Mesenchymal stem cell (in vitro differentiated cells and primary cell): Measurements from ENCODE around the gene GPC3.

Source experiments
- DNase-seq: peaks from one replicate; pipeline ENCODE4 v3.0.0-alpha.2; 2013
- H2AFZ ChIP-seq: one replicate; pipeline ENCODE4 v1.6.1; 2013; ENCODE audit warnings: low read depth, mild to moderate bottlenecking, control low read depth, inconsistent platforms, low read length, moderate library complexity
- H2AK5ac ChIP-seq: 2 replicates; pipeline ENCODE4 v1.6.1; 2013; ENCODE audit warnings: low read length, moderate library complexity, mild to moderate bottlenecking, inconsistent platforms; ENCODE audit not compliant: severe bottlenecking
- H2BK120ac ChIP-seq: one replicate; pipeline ENCODE4 v1.6.1; 2013; ENCODE audit warnings: low read depth, mild to moderate bottlenecking, inconsistent platforms, low read length, moderate library complexity
- H2BK12ac ChIP-seq, 2 experiments: one replicate each; pipeline ENCODE4 v1.6.1; 2013; ENCODE audit warnings: inconsistent platforms in 2 of 2, low read length in 2 of 2, mild to moderate bottlenecking in 2 of 2, moderate library complexity in 2 of 2, control low read depth in 1 of 2
- H2BK15ac ChIP-seq: one replicate; pipeline ENCODE4 v1.6.1; 2013; ENCODE audit warnings: mild to moderate bottlenecking, low read depth, inconsistent platforms; ENCODE audit not compliant: poor library complexity, severe bottlenecking
- H2BK5ac ChIP-seq: 2 replicates; pipeline ENCODE4 v1.6.1; 2013; ENCODE audit warnings: low read depth, mild to moderate bottlenecking, low read length, control low read depth, inconsistent platforms; ENCODE audit not compliant: poor library complexity, severe bottlenecking
- H3K14ac ChIP-seq, 2 experiments: one replicate each; pipeline ENCODE4 v1.6.1; 2013; ENCODE audit warnings: inconsistent platforms in 2 of 2, low read length in 2 of 2, control low read depth in 1 of 2, mild to moderate bottlenecking in 1 of 2, moderate library complexity in 1 of 2
- H3K18ac ChIP-seq, 2 experiments: one replicate each; pipeline ENCODE4 v1.6.1; 2013; ENCODE audit warnings: inconsistent platforms in 2 of 2, low read length in 2 of 2, control low read depth in 1 of 2, low read depth in 1 of 2, mild to moderate bottlenecking in 1 of 2
- H3K23ac ChIP-seq, 2 experiments: one replicate each; pipeline ENCODE4 v1.6.1; 2013; ENCODE audit warnings: inconsistent platforms in 2 of 2, low read length in 2 of 2, mild to moderate bottlenecking in 2 of 2, moderate library complexity in 2 of 2, control low read depth in 1 of 2
- H3K27ac ChIP-seq: 2 replicates; pipeline ENCODE4 v1.5.1; 2013; ENCODE audit warnings: mild to moderate bottlenecking, moderate library complexity, low read length, control low read depth, inconsistent platforms; ENCODE audit not compliant: poor library complexity, severe bottlenecking
- H3K27me3 ChIP-seq, 2 experiments: 2 replicates each; pipeline versions ENCODE4 v1.6.1 to v1.7.0; 2013; ENCODE audit warnings: low read length in 2 of 2, mild to moderate bottlenecking in 2 of 2, moderate library complexity in 2 of 2, control low read depth in 1 of 2, inconsistent platforms in 1 of 2; ENCODE audit not compliant: control insufficient read depth in 1 of 2, insufficient read depth in 1 of 2
- H3K36me3 ChIP-seq, 2 experiments: 2 replicates each; pipeline versions ENCODE4 v1.6.1 to v1.7.0; 2013; ENCODE audit warnings: low read length in 2 of 2, control low read depth in 1 of 2, inconsistent platforms in 1 of 2, low read depth in 1 of 2, mild to moderate bottlenecking in 1 of 2; ENCODE audit not compliant: insufficient read depth in 2 of 2, control insufficient read depth in 1 of 2
- H3K4ac ChIP-seq, 2 experiments: one replicate each; pipeline ENCODE4 v1.6.1; 2013; ENCODE audit warnings: inconsistent platforms in 2 of 2, low read length in 2 of 2, mild to moderate bottlenecking in 2 of 2, moderate library complexity in 2 of 2, control low read depth in 1 of 2, low read depth in 1 of 2
- H3K4me1 ChIP-seq: 2 replicates; pipeline ENCODE4 v1.6.1; 2013; ENCODE audit warnings: low read depth, low read length, control low read depth; ENCODE audit not compliant: control insufficient read depth, insufficient read depth
- H3K4me2 ChIP-seq: 2 replicates; pipeline ENCODE4 v1.6.1; 2013; ENCODE audit warnings: low read length, mild to moderate bottlenecking, inconsistent platforms; ENCODE audit not compliant: poor library complexity, severe bottlenecking
- H3K4me3 ChIP-seq, 2 experiments: 2 replicates each; pipeline versions ENCODE4 v1.5.1 to v1.7.0; 2013; ENCODE audit warnings: low read length in 2 of 2, mild to moderate bottlenecking in 2 of 2, control low read depth in 1 of 2, low read depth in 1 of 2; ENCODE audit not compliant: insufficient read depth in 1 of 2
- H3K79me1 ChIP-seq: replicated peaks from 2 replicates; pipeline ENCODE4 v1.6.1; 2013; ENCODE audit warnings: mild to moderate bottlenecking, control low read depth, low read length, inconsistent platforms; ENCODE audit not compliant: poor library complexity, severe bottlenecking
- H3K9ac ChIP-seq: 2 replicates; pipeline ENCODE4 v1.7.0; 2013; ENCODE audit warnings: mild to moderate bottlenecking, low read length, moderate library complexity
- H3K9me3 ChIP-seq: 2 replicates; pipeline ENCODE4 v1.7.0; 2013; ENCODE audit warnings: mild to moderate bottlenecking, low read length; ENCODE audit not compliant: control insufficient read depth
- H4K8ac ChIP-seq: one replicate; pipeline ENCODE4 v1.6.1; 2013; ENCODE audit warnings: inconsistent platforms, mild to moderate bottlenecking, low read length, moderate library complexity
- H4K91ac ChIP-seq: one replicate; pipeline ENCODE4 v1.6.1; 2013; ENCODE audit warnings: mild to moderate bottlenecking, low read length, inconsistent platforms
- WGBS: methylation state at CpG from one replicate; pipeline ENCODE4 v1.1.7; 2013; ENCODE audit warnings: mixed read lengths; 5-methylcytosine and 5-hydroxymethylcytosine counted together

Gene GPC3

GRCh38 chrX:133935076-133935475 lies 50.3 kb downstream of the GPC3 start:
- H2BK5ac ChIP-seq = no peak overlapping the region
- DNase-seq = no peak
- H2BK120ac ChIP-seq = no peak overlapping the region
- no peak overlapping the region for H3K9ac ChIP-seq
- no peak overlapping the region for H4K8ac ChIP-seq
- no peaks in the 10 kb centered on the region for H3K9me3 ChIP-seq
- H2AFZ ChIP-seq = no peak overlapping the region
- no peak overlapping the region for H2BK12ac ChIP-seq
- H3K4ac ChIP-seq = no peak overlapping the region
- no peak overlapping the region for H2BK15ac ChIP-seq
- no peak overlapping the region for H3K4me3 ChIP-seq
- peaks cover 0 to 8% of the 10 kb centered on the region in 2 experiments for H3K27me3 ChIP-seq
- H3K4me1 ChIP-seq = no peaks in the 10 kb centered on the region
- no peak overlapping the region for H2AK5ac ChIP-seq
- H3K27ac ChIP-seq = no peak overlapping the region
- no peaks in the 10 kb centered on the region for H3K79me1 ChIP-seq
- H3K36me3 ChIP-seq = no peaks in the 10 kb centered on the region
- no CpG with 5 or more reads among the region's 4 CpGs for WGBS
- H3K18ac ChIP-seq = no peak overlapping the region
- H4K91ac ChIP-seq = no peak overlapping the region
- no peak overlapping the region for H3K4me2 ChIP-seq
- no peak overlapping the region for H3K23ac ChIP-seq
- no peak overlapping the region for H3K14ac ChIP-seq

GRCh38 chrX:133933316-133933715 lies 52.1 kb downstream of the GPC3 start:
- H3K23ac ChIP-seq = no peak overlapping the region
- no peak overlapping the region for H3K14ac ChIP-seq
- DNase-seq = no peak
- H3K27ac ChIP-seq = no peak overlapping the region
- no peaks in the 10 kb centered on the region for H3K4me1 ChIP-seq
- H2AFZ ChIP-seq = no peak overlapping the region
- H2BK15ac ChIP-seq = no peak overlapping the region
- H3K9ac ChIP-seq = no peak overlapping the region
- H3K4ac ChIP-seq = no peak overlapping the region
- no peak overlapping the region for H2BK5ac ChIP-seq
- WGBS = 95% methylated on average over 2 of the region's 2 CpGs
- H3K9me3 ChIP-seq = no peaks in the 10 kb centered on the region
- H2BK120ac ChIP-seq = no peak overlapping the region
- no peak overlapping the region for H4K91ac ChIP-seq
- no peaks in the 10 kb centered on the region for H3K36me3 ChIP-seq
- H3K79me1 ChIP-seq = no peaks in the 10 kb centered on the region
- no peak overlapping the region for H2AK5ac ChIP-seq
- H3K27me3 ChIP-seq = peaks cover 0 to 8% of the 10 kb centered on the region in 2 experiments
- no peak overlapping the region for H3K4me3 ChIP-seq
- H2BK12ac ChIP-seq = no peak overlapping the region
- no peak overlapping the region for H4K8ac ChIP-seq
- H3K18ac ChIP-seq = no peak overlapping the region
- no peak overlapping the region for H3K4me2 ChIP-seq

- no peaks in the 10 kb centered on the region for H3K36me3 ChIP-seq
- no peak overlapping the region for H2AFZ ChIP-seq
- H3K27me3 ChIP-seq = no peaks in the 10 kb centered on the region
- no peak overlapping the region for H2AK5ac ChIP-seq
- H2BK5ac ChIP-seq = no peak overlapping the region
- H3K14ac ChIP-seq = no peak overlapping the region
- H2BK12ac ChIP-seq = no peak overlapping the region
- H3K79me1 ChIP-seq = no peaks in the 10 kb centered on the region
- H3K23ac ChIP-seq = no peak overlapping the region
- no peak overlapping the region for H3K9ac ChIP-seq
- no peak overlapping the region for H3K4ac ChIP-seq
- H4K91ac ChIP-seq = no peak overlapping the region
- no peaks in the 10 kb centered on the region for H3K4me1 ChIP-seq
- no peak for DNase-seq
- no peak overlapping the region for H4K8ac ChIP-seq
- no peak overlapping the region for H2BK120ac ChIP-seq
- no peak overlapping the region for H2BK15ac ChIP-seq
- no peak overlapping the region for H3K27ac ChIP-seq
- no peak overlapping the region for H3K4me2 ChIP-seq
- no peak overlapping the region for H3K18ac ChIP-seq
- H3K9me3 ChIP-seq = no peaks in the 10 kb centered on the region
- no peak overlapping the region for H3K4me3 ChIP-seq
- 97% methylated on average over 2 of the region's 2 CpGs for WGBS
Measured at GRCh38 chrX:133929836-133930464, 55.4 kb downstream of the GPC3 start.

GRCh38 chrX:133928365-133928764 lies 57.0 kb downstream of the GPC3 start:
- Histone ChIP-seq H3K18ac (no peak overlapping the region), H3K9me3 (no peaks in the 10 kb centered on the region)

More at GRCh38 chrX:133928365-133928764, 57.0 kb downstream of the GPC3 start:
- no peak overlapping the region for H2BK120ac ChIP-seq
- 100% methylated on average over 1 of the region's 1 CpG for WGBS
- H3K27ac ChIP-seq = no peak overlapping the region
- H4K91ac ChIP-seq = no peak overlapping the region
- no peaks in the 10 kb centered on the region for H3K27me3 ChIP-seq
- H2BK5ac ChIP-seq = no peak overlapping the region
- no peak overlapping the region for H2BK12ac ChIP-seq
- H3K14ac ChIP-seq = no peak overlapping the region
- H3K9ac ChIP-seq = no peak overlapping the region
- no peaks in the 10 kb centered on the region for H3K4me1 ChIP-seq
- no peak overlapping the region for H2BK15ac ChIP-seq
- no peak overlapping the region for H3K4me2 ChIP-seq
- no peaks in the 10 kb centered on the region for H3K79me1 ChIP-seq
- no peak overlapping the region for H2AK5ac ChIP-seq
- H2AFZ ChIP-seq = no peak overlapping the region
- no peaks in the 10 kb centered on the region for H3K36me3 ChIP-seq
- no peak overlapping the region for H4K8ac ChIP-seq
- no peak overlapping the region for H3K23ac ChIP-seq
- DNase-seq = no peak
- no peak overlapping the region for H3K4ac ChIP-seq
- H3K4me3 ChIP-seq = no peak overlapping the region
